NCI-H1436 treated with DMSO at 0.1 percent for 48 hours (cell line): Measurements from ENCODE around the gene CPNE4.

ENCODE experiments used
- DNase-seq: peaks from one replicate; lab custom pipeline; 2025; lab: John Stamatoyannopoulos, UW

CPNE4 gene

GRCh38 chr3:131596884-131597283, 437.9 kb downstream of the CPNE4 start:
- no peak for DNase-seq

GRCh38 chr3:131591394-131592014, 443.3 kb downstream of the CPNE4 start:
- no peak for DNase-seq

- no peak for DNase-seq
These were observed 448.5 kb downstream of the CPNE4 start for GRCh38 chr3:131586277-131586676.

GRCh38 chr3:131582438-131582837, 452.4 kb downstream of the CPNE4 start:
- no peak for DNase-seq

GRCh38 chr3:131568460-131568859, 466.4 kb downstream of the CPNE4 start:
- no peak for DNase-seq

- DNase-seq, result no peak
These were observed 470.0 kb downstream of the CPNE4 start for GRCh38 chr3:131564812-131565211.

- no peak for DNase-seq
These were observed 473.3 kb downstream of the CPNE4 start for GRCh38 chr3:131561511-131561910.

- no peak for DNase-seq
These were observed 474.0 kb downstream of the CPNE4 start for GRCh38 chr3:131560795-131561194.

- no peak for DNase-seq
These were observed 479.4 kb downstream of the CPNE4 start for GRCh38 chr3:131555456-131555855.

- DNase-seq, result no peak
These were observed 481.1 kb downstream of the CPNE4 start for GRCh38 chr3:131553495-131554247.

- DNase-seq, result no peak
These were observed 483.1 kb downstream of the CPNE4 start for GRCh38 chr3:131551761-131552160.

- DNase-seq, result no peak
These were observed 484.0 kb downstream of the CPNE4 start for GRCh38 chr3:131550562-131551465.

- no peak for DNase-seq
These were observed 485.5 kb downstream of the CPNE4 start for GRCh38 chr3:131549340-131549739.

- no peak for DNase-seq
These were observed 487.2 kb downstream of the CPNE4 start for GRCh38 chr3:131547585-131547984.

GRCh38 chr3:131546441-131546840, 488.4 kb downstream of the CPNE4 start:
- DNase-seq, result no peak

- no peak for DNase-seq
These were observed 490.3 kb downstream of the CPNE4 start for GRCh38 chr3:131544557-131544956.

- DNase-seq, result no peak
These were observed 491.1 kb downstream of the CPNE4 start for GRCh38 chr3:131543714-131544113.

GRCh38 chr3:131541288-131541687, 493.5 kb downstream of the CPNE4 start:
- DNase-seq, result no peak

- no peak for DNase-seq
These were observed 494.0 kb downstream of the CPNE4 start for GRCh38 chr3:131540821-131541220.

GRCh38 chr3:131540143-131540542, 494.7 kb downstream of the CPNE4 start:
- DNase-seq, result no peak

GRCh38 chr3:131538968-131539367, 495.8 kb downstream of the CPNE4 start:
- DNase-seq, result no peak

- DNase-seq, result no peak
These were observed 497.3 kb downstream of the CPNE4 start for GRCh38 chr3:131537531-131537930.

- no peak for DNase-seq
These were observed 499.2 kb downstream of the CPNE4 start for GRCh38 chr3:131535596-131535995.
